Activated T-cell treated with anti-CD3 and anti-CD28 coated beads for 24 hours (primary cell): ENCODE data around the gene EIF2D.
A peak's percentile ranks its signal among the peaks of the same experiment; 100 is the strongest.

Source experiments
- DNase-seq: peaks from one replicate; pipeline ENCODE4 v3.0.0-alpha.2; 2020; ENCODE audit warnings: low read depth

Gene EIF2D

DNA sequence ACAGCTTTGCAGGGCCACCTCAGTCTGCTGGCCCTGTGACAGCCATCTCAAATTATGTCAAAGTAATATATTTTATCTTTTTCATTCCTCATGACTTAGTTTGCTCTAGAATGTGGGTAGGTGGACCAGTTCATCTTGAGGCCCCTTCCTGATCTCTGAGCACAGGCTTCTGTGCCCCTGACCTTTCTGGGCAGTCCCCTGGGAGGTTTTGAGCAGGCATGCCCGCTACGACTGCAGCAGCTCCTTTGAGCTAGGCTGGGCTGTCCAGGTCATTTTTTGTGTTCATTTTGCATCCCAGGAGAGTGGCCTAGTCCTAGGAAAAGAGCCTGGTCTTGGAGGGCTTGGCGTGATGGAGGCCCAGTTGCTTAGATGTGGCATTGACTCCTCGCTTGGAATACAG is 42.7 kb downstream of the EIF2D start:
- no peak for DNase-seq

- DNase-seq: no peak
Measured at GRCh38 chr1:206568779-206569352, 43.4 kb downstream of the EIF2D start.

GRCh38 chr1:206568256-206568655 is 44.0 kb downstream of the EIF2D start:
- no peak for DNase-seq

DNA sequence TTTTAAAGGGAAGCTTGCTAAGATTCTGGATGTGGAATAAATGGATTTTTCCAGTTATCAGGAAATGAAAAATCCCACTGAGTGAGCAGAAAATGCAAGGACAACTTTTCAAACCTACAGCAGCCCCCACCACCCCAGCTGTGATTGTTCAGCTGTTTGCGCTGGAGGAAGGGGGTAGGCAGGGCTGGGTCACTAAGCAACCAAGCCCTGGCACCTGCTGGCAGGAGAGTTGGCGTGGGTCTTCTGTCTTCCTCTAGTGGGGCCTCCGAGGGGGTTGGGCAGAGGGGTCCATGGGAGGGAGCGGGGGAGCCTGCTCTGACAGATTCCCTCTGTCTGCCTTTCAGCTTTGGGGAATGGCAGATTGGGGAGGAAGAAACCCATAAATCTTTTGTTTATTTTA is 45.3 kb downstream of the EIF2D start:
- DNase-seq: no peak

DNA sequence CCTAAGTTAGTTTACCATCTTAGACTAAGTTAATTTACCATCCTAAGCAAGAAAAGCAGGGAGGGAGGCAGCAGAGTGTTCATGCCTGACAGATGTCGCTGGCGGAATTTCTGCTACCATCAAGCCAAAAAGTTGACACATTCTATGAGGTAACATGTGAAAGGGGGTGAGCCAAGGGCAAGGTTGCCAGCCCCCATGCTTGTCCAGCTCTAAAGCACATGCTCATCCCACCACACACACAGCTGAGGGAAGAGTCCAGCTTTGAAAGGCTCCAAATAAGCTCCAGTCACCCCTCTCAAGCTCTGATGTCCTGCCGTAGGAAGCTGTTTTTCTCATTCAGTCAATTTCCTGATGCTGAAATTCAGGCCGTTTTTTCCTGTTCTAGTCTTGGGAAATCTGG is 46.3 kb downstream of the EIF2D start:
- no peak for DNase-seq

DNA sequence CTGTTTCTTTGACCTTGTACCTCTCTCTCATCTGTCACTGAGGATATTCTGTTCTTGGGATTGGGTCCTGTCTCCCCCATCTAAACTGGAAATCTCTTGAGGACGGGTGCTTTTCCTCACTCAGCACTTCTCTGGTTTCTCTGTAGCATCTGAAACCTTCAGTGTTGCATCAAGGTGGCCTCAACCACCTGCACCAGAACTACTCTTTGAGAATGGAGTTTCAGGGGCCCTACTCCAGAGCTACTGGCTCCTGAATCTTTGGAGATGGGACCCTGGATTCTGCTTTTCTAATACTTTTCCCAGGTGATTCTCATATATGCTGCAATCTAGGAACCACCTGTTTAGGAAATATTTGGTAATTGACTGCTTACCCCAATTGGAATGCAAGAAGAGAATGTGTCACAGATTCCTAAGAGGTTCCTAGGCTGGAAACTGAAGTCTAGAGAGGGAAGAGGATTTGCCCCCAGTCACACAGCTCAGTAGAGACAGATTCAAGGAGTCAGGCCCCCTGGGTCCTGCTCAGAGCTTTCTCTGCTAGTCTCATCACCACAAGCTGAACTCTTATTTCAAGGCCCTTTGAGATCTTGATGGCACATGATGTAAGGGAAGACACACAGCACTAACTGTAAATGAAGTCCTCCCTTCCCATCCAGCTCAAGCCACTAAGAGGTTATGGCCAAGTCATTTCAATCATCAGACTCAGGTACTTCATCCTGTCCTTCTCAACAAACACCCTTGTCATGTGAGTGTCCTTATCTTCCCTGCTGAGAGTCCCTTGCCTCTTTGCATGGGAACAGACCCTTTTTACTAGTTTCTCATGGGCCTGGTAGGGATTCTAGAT is 48.7 kb downstream of the EIF2D start:
- DNase-seq: no peak

GRCh38 chr1:206560007-206560716 is 52.1 kb downstream of the EIF2D start:
- DNase-seq: no peak

DNA sequence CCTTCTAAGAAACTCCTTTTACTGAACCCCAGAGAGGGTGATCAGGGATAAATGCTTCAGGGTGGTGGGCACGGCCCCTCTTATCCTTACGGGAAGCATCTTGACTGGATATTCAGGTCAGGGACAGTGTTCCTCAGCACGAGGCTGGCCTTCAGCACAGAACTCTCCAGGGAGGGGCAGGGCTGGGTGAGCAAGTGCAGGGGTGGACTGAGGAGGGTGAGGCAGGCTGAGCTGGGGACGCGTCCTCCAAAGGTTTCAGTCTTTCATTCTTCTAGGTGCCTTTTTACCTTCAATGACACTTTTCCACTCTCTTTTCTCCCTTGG is 52.6 kb downstream of the EIF2D start:
- no peak for DNase-seq

- no peak for DNase-seq
Measured at GRCh38 chr1:206558794-206559671, 53.2 kb downstream of the EIF2D start.

- DNase-seq: no peak
Measured at GRCh38 chr1:206557636-206558473, 54.4 kb downstream of the EIF2D start.

DNA sequence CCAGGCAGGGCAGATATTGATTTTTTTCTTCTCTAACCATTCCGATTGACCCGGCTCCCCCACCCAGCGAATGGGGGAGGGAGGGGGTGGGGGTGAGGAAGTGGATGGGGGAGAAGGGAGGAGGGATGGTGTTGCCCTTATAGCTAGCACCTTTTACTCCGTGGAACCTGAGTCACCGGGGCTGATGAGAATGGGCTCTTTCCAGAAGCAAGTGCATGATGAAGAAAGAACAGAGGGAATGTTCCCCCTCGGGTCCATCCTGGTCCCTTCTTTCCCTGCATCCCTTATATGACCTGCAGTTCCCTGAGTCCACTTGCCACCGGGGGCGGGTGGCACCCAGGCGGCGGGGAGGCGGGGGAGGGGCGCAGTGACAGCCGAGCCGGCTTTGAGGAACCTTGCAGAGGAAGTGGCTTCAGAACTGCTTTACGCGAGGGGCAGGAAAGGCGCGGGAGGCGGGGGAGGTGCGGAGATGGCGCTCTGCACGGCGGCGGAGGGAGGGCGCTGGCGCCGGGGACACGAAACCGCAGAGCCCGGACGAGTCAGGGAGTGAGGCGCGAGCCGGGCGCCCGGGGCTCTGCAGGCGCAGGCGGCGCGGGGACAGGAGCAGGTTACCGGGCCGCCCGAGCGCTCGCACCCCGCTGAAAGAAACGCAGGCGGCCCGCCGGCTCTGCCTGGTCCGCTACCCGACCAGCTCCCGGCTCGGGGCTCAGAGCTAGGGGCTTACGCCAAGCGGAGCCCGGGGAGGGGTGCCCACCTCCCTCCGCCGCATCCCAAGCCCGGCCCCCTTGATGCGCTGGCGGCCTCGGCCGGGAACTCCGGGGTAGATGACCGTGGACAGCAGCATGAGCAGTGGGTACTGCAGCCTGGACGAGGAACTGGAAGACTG is 55.3 kb downstream of the EIF2D start:
- peak; percentile 81 for DNase-seq

GRCh38 chr1:206556047-206556749 is 56.1 kb downstream of the EIF2D start:
- no peak for DNase-seq

DNA sequence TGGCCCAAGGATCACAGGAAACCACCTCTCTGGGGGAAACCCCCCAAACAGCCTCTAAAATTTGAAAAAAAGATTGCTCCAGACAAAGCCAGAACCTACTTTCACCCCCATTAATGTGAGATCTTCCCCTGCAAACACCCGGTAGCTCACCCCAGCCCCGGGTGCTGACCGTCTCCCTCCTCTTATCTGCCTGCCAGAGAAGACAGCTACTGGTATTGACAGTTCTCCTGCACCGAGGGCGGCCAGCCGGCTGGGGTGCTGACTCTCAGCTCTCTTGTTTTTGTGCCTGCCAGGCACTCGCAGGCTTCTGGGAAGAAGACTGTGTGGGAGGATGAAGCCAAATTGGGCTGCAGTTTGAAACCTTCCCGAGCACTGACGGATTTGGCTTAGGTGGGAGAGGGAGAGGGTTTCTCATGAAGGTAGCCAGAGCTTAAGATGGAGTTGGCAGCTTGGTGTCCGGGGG is 56.8 kb downstream of the EIF2D start:
- DNase-seq: peak; percentile 32

GRCh38 chr1:206554701-206555472 is 57.4 kb downstream of the EIF2D start:
- DNase-seq: no peak

GRCh38 chr1:206554211-206554610 is 58.1 kb downstream of the EIF2D start:
- DNase-seq: no peak

- peak; percentile 64 for DNase-seq
Measured at GRCh38 chr1:206551986-206552326, 60.3 kb downstream of the EIF2D start.

DNA sequence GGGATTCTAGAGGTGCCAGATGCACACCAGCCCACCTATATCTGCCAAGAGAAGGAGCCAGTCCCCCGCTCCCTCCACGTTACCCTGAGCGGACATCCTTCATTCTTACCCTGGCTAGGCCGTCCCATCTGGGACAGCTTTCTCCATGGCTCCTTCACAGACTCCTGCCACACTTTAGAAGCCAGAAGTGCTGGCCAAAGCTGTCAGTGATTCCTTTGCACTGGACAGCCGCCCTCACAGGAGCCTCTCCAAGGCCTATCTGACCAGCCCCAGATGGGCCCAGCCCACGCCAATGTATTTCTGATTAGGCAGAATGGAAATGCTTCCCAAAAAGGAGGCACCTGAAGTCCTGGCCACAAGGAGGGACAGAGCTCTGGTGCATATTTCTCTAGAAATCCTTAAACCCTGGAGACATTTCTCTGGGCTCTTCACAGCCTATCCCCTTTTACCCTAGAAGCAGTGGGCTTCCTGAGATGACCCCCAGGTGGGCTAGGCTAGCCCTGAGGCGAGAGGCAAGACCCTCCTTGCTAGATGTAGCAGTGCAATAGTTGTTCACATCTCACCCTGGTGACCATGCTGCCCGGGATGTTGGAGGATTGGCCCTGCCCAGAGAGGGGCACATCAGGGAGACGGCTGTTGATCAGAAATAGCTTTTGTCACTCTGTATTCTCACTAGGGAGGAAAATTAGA is 60.8 kb downstream of the EIF2D start:
- DNase-seq: no peak

DNA sequence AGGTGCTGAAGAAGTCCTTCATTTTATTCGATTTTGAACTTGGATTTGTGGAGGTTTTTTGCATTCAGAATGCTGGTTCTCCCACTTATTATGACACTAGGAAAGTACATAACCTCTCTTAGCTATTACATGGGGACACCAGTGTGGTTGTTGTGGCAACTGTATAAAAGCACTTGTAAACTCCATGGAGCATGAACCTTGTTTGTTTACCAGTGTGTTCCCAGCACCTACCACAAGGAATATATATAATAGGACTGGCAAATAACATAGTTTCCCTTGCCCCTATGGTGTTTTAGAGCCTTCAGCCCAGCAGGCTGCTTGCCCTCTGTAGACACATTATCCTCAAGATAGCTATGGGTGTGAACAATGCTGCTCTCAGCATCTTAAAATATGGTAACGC is 61.8 kb downstream of the EIF2D start:
- DNase-seq: no peak
